Effector memory CD4-positive, alpha-beta T cell (primary cell): Measurements from ENCODE around the gene KRCC1.
"Not testable (repeated sequence)": the region's sequence is repeated elsewhere in the genome, so short reads cannot be mapped to it uniquely, and the experiment has no call there.

Experiments used
- DNase-seq, 3 donors: peaks; one replicate each; pipeline ENCODE4 v3.0.0-alpha.2; 2020
- H3K27ac ChIP-seq: 2 replicates; pipeline ENCODE4 v1.7.0; 2013; ENCODE audit warnings: mild to moderate bottlenecking, low read length, moderate library complexity; ENCODE audit not compliant: insufficient read depth, poor library complexity, severe bottlenecking
- H3K27me3 ChIP-seq: replicated peaks from 2 replicates; pipeline ENCODE4 v1.7.0; 2013; ENCODE audit warnings: mild to moderate bottlenecking, low read length; ENCODE audit not compliant: insufficient read depth, control insufficient read depth, poor library complexity, severe bottlenecking
- H3K36me3 ChIP-seq: 2 replicates; pipeline ENCODE4 v1.7.0; 2013; ENCODE audit warnings: mild to moderate bottlenecking, low read length, moderate library complexity; ENCODE audit not compliant: control insufficient read depth, insufficient read depth
- H3K4me1 ChIP-seq: 2 replicates; pipeline ENCODE4 v1.7.0; 2013; ENCODE audit warnings: low read length, mild to moderate bottlenecking; ENCODE audit not compliant: control insufficient read depth, insufficient read depth, poor library complexity, severe bottlenecking
- H3K4me3 ChIP-seq: 2 replicates; pipeline ENCODE4 v1.7.0; 2013; ENCODE audit warnings: low read length, low read depth, mild to moderate bottlenecking; ENCODE audit not compliant: insufficient read depth, poor library complexity, severe bottlenecking
- H3K9me3 ChIP-seq: 2 replicates; pipeline ENCODE4 v1.7.0; 2013; ENCODE audit warnings: mild to moderate bottlenecking, low read length, moderate library complexity; ENCODE audit not compliant: control insufficient read depth

Gene KRCC1

GRCh38 chr2:88049622-88050021 is 6.0 kb downstream of the KRCC1 start:
- Histone ChIP-seq H3K27me3 (no peaks in the 10 kb centered on the region), H3K36me3 (no peaks in the 10 kb centered on the region), H3K4me1 (peaks cover 9% of the 10 kb centered on the region), H3K27ac (no peak overlapping the region), H3K4me3 (no peak overlapping the region), H3K9me3 (no peaks in the 10 kb centered on the region)
- DNase-seq = no peak

GRCh38 chr2:88048541-88048940 is 7.0 kb downstream of the KRCC1 start:
- no peaks in the 10 kb centered on the region for H3K4me1 ChIP-seq
- DNase-seq = no peak
- no peak overlapping the region for H3K27ac ChIP-seq
- no peaks in the 10 kb centered on the region for H3K36me3 ChIP-seq
- H3K4me3 ChIP-seq = no peak overlapping the region
- H3K27me3 ChIP-seq = no peaks in the 10 kb centered on the region
- H3K9me3 ChIP-seq = no peaks in the 10 kb centered on the region

- not testable (repeated sequence) for DNase-seq, H3K36me3 ChIP-seq, H3K4me3 ChIP-seq, H3K27me3 ChIP-seq, H3K9me3 ChIP-seq, H3K4me1 ChIP-seq, H3K27ac ChIP-seq
These were observed 10.0 kb downstream of the KRCC1 start for GRCh38 chr2:88045561-88045960.

- H3K36me3 ChIP-seq = no peaks in the 10 kb centered on the region
These were observed 13.1 kb downstream of the KRCC1 start for GRCh38 chr2:88042476-88042875.

GRCh38 chr2:88038263-88039105 is 17.1 kb downstream of the KRCC1 start:
- no peak for DNase-seq
- no peak overlapping the region for H3K27ac ChIP-seq
- H3K9me3 ChIP-seq = no peaks in the 10 kb centered on the region
- H3K36me3 ChIP-seq = peaks cover 8% of the 10 kb centered on the region
- no peaks in the 10 kb centered on the region for H3K4me1 ChIP-seq
- no peak overlapping the region for H3K4me3 ChIP-seq
- no peaks in the 10 kb centered on the region for H3K27me3 ChIP-seq

More at GRCh38 chr2:88042476-88042875, 13.1 kb downstream of the KRCC1 start:
- Histone ChIP-seq H3K4me3 (no peak overlapping the region), H3K27me3 (no peaks in the 10 kb centered on the region), H3K27ac (no peak overlapping the region), H3K9me3 (no peaks in the 10 kb centered on the region), H3K4me1 (no peaks in the 10 kb centered on the region)
- no peak for DNase-seq

GRCh38 chr2:88036606-88037005 is 19.0 kb downstream of the KRCC1 start:
- no peaks in the 10 kb centered on the region for H3K27me3 ChIP-seq
- no peak overlapping the region for H3K27ac ChIP-seq
- no peak overlapping the region for H3K4me3 ChIP-seq

GRCh38 chr2:88036182-88036581 is 19.4 kb downstream of the KRCC1 start:
- Histone ChIP-seq H3K4me1 (no peaks in the 10 kb centered on the region), H3K9me3 (no peaks in the 10 kb centered on the region), H3K27me3 (no peaks in the 10 kb centered on the region), H3K4me3 (no peak overlapping the region), H3K27ac (no peak overlapping the region), H3K36me3 (peaks cover 15% of the 10 kb centered on the region)
- no peak for DNase-seq

More at GRCh38 chr2:88036606-88037005, 19.0 kb downstream of the KRCC1 start:
- H3K9me3 ChIP-seq = no peaks in the 10 kb centered on the region
- H3K36me3 ChIP-seq = peaks cover 15% of the 10 kb centered on the region
- no peak for DNase-seq
- no peaks in the 10 kb centered on the region for H3K4me1 ChIP-seq

GRCh38 chr2:88032070-88032702 is 23.4 kb downstream of the KRCC1 start:
- no peak overlapping the region for H3K4me3 ChIP-seq
- no peak for DNase-seq
- H3K27me3 ChIP-seq = no peaks in the 10 kb centered on the region
- peaks cover 26% of the 10 kb centered on the region for H3K36me3 ChIP-seq
- no peaks in the 10 kb centered on the region for H3K4me1 ChIP-seq
- no peak overlapping the region for H3K27ac ChIP-seq
- H3K9me3 ChIP-seq = no peaks in the 10 kb centered on the region

GRCh38 chr2:88028931-88029330 is 26.7 kb downstream of the KRCC1 start:
- Histone ChIP-seq H3K27ac (no peak overlapping the region), H3K36me3 (peaks cover 18% of the 10 kb centered on the region), H3K4me3 (no peak overlapping the region), H3K27me3 (no peaks in the 10 kb centered on the region), H3K4me1 (no peaks in the 10 kb centered on the region), H3K9me3 (no peaks in the 10 kb centered on the region)
- DNase-seq = no peak

- no peaks in the 10 kb centered on the region for H3K4me1 ChIP-seq
- no peak for DNase-seq
- H3K4me3 ChIP-seq = no peak overlapping the region
- H3K27me3 ChIP-seq = no peaks in the 10 kb centered on the region
- H3K27ac ChIP-seq = no peak overlapping the region
- H3K36me3 ChIP-seq = peaks cover 18% of the 10 kb centered on the region
- no peaks in the 10 kb centered on the region for H3K9me3 ChIP-seq
These were observed 27.7 kb downstream of the KRCC1 start for GRCh38 chr2:88027697-88028389.
